A673 (cell line): ENCODE measurements around the gene TET1.

ENCODE experiments used
- CTCF ChIP-seq: fragments of 300-800, 200-600 bp; sonication (generic); conservative IDR thresholded peaks from 2 replicates; pipeline ENCODE4 v1.5.1; 2017; ENCODE audit warnings: low read depth, mild to moderate bottlenecking, antibody characterized with exemption, low read length, moderate library complexity, mixed read lengths
- EZH2 ChIP-seq: fragments of 200-600 bp; sonication (generic); IDR thresholded peaks from 2 replicates; pipeline ENCODE4 v1.6.1; 2017; ENCODE audit warnings: borderline replicate concordance, low read depth, mild to moderate bottlenecking, mixed read lengths, antibody characterized with exemption, low read length; ENCODE audit not compliant: poor library complexity, severe bottlenecking

DNA sequence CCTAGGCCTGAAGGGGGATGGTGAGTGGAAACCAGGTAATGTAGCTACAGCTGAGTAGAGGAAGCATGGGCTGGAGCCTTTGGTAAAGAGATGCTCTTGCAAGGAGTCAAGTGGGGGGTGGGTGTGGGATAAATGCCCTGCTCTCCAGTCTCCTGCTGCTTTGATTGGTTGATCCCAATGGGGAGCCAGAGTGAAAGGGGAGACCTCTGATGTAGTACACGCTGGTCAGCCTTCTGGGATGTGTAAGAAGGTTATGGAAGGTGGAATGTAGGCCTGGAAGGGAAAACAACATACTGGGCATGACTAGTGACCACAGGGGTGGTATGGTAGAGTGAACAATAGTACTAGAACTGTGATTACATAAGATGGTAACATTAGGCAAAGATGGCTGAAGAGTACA lies 44.3 kb downstream of the TET1 start:
- TF ChIP-seq CTCF (no peak), EZH2 (no peak)
